NCI-H460 (cell line): Measurements from ENCODE around the gene PCDHB6. TPM values are rescaled to one million over a fixed set of nuclear protein-coding genes. Genes with fewer than 3 reads are reported as not detected.
"Not testable (repeated sequence)": the region's sequence is repeated elsewhere in the genome, so short reads cannot be mapped to it uniquely, and the experiment has no call there.

ENCODE experiments used
- DNase-seq: peaks from one replicate; pipeline ENCODE4 v3.0.0-alpha.2; 2016; ENCODE audit warnings: low read depth; ENCODE audit errors: extremely low read depth
- total RNA-seq: library from RNA; depleted of rRNA; stranded (reverse); fragments of >200 nt; shearing (Covaris generic); gene quantifications from 2 replicates; pipeline ENCODE4 v1.2.3, GENCODE V29; 2014; rRNA removed

Gene PCDHB6
- total RNA-seq, 1 experiment from 2014 or later: not detected

GRCh38 chr5:141201126-141201525 is 51.3 kb downstream of the PCDHB6 start:
- not testable (repeated sequence) for DNase-seq

GRCh38 chr5:141201646-141202045 is 51.8 kb downstream of the PCDHB6 start:
- not testable (repeated sequence) for DNase-seq

Other genes with a start within 250 kb of the PCDHB6 start
- gene PCDHAC1, start 223.8 kb upstream of the PCDHB6 start, total RNA-seq: 0.92 and 1.1 TPM in 2 replicates
- gene PCDHAC2, start 183.6 kb upstream of the PCDHB6 start, total RNA-seq: 1.0 and 1.2 TPM in 2 replicates
- gene PCDHB1, start 98.7 kb upstream of the PCDHB6 start, total RNA-seq: 0.03 TPM in 1 of 2 replicates, not detected in the other
- 0.29 and 0.52 TPM in 2 replicates for gene PCDHB2, start 55.4 kb upstream of the PCDHB6 start, total RNA-seq
- gene PCDHB3, start 49.6 kb upstream of the PCDHB6 start, total RNA-seq: 0.12 and 0.14 TPM in 2 replicates
- not detected in 2 replicates for gene PCDHB4, start 28.2 kb upstream of the PCDHB6 start, total RNA-seq
- gene PCDHB5, start 14.9 kb upstream of the PCDHB6 start, total RNA-seq: 0.07 TPM in 1 of 2 replicates, not detected in the other
- gene PCDHB7, start 22.6 kb downstream of the PCDHB6 start, total RNA-seq: 0.17 and 0.25 TPM in 2 replicates
- gene PCDHB8, start 27.7 kb downstream of the PCDHB6 start, total RNA-seq: 0.14 and 0.22 TPM in 2 replicates
- 0.32 and 0.69 TPM in 2 replicates for gene PCDHB16, start 32.3 kb downstream of the PCDHB6 start, total RNA-seq
- 0.40 and 0.69 TPM in 2 replicates for gene PCDHB9, start 37.1 kb downstream of the PCDHB6 start, total RNA-seq
- 0.35 and 0.72 TPM in 2 replicates for gene PCDHB10, start 42.3 kb downstream of the PCDHB6 start, total RNA-seq
- 5.4 and 6.0 TPM in 2 replicates for gene PCDHB11, start 49.6 kb downstream of the PCDHB6 start, total RNA-seq
- gene PCDHB12, start 58.7 kb downstream of the PCDHB6 start, total RNA-seq: 0.75 and 0.99 TPM in 2 replicates
- gene PCDHB13, start 63.9 kb downstream of the PCDHB6 start, total RNA-seq: 2.2 and 2.5 TPM in 2 replicates
- 2.7 and 2.8 TPM in 2 replicates for gene PCDHB14, start 73.3 kb downstream of the PCDHB6 start, total RNA-seq
- gene PCDHB15, start 95.3 kb downstream of the PCDHB6 start, total RNA-seq: 0.12 and 0.20 TPM in 2 replicates
- gene SLC25A2, start 154.0 kb downstream of the PCDHB6 start, total RNA-seq: not detected in 2 replicates
- 91.7 and 130 TPM in 2 replicates for gene TAF7, start 170.7 kb downstream of the PCDHB6 start, total RNA-seq
- gene PCDHGA1, start 180.5 kb downstream of the PCDHB6 start, total RNA-seq: 0.72 and 1.6 TPM in 2 replicates
- 0.12 TPM in 2 replicates for gene PCDHGA2, start 188.7 kb downstream of the PCDHB6 start, total RNA-seq
- gene PCDHGA3, start 193.8 kb downstream of the PCDHB6 start, total RNA-seq: 0.17 TPM in 1 of 2 replicates, not detected in the other
- 1.1 and 2.6 TPM in 2 replicates for gene PCDHGB1, start 200.0 kb downstream of the PCDHB6 start, total RNA-seq
- gene PCDHGA4, start 205.0 kb downstream of the PCDHB6 start, total RNA-seq: 0.79 and 1.3 TPM in 2 replicates
- 1.8 and 2.0 TPM in 2 replicates for gene PCDHGB2, start 209.9 kb downstream of the PCDHB6 start, total RNA-seq
- gene PCDHGA5, start 214.1 kb downstream of the PCDHB6 start, total RNA-seq: 0.58 and 0.62 TPM in 2 replicates
- 0.52 and 1.1 TPM in 2 replicates for gene PCDHGB3, start 220.2 kb downstream of the PCDHB6 start, total RNA-seq
- gene PCDHGA6, start 223.8 kb downstream of the PCDHB6 start, total RNA-seq: 1.1 and 1.2 TPM in 2 replicates
- gene PCDHGA7, start 232.7 kb downstream of the PCDHB6 start, total RNA-seq: 0.54 and 0.55 TPM in 2 replicates
- gene PCDHGB4, start 237.6 kb downstream of the PCDHB6 start, total RNA-seq: 5.5 and 5.6 TPM in 2 replicates
- 0.97 and 1.4 TPM in 2 replicates for gene PCDHGA8, start 242.6 kb downstream of the PCDHB6 start, total RNA-seq
- gene PCDHGB5, start 247.9 kb downstream of the PCDHB6 start, total RNA-seq: 0.72 and 1.6 TPM in 2 replicates